Tibial nerve (tissue), 4 donors: Measurements from ENCODE around the gene CBY2. TPM values are rescaled to one million over a fixed set of nuclear protein-coding genes. Genes with fewer than 3 reads are reported as not detected.

Experiments used
- DNase-seq, 2 donors: peaks; one replicate each; pipeline ENCODE4 v3.0.0-alpha.2; 2019; ENCODE audit warnings: low spot score in 2 of 2
- H3K27ac ChIP-seq, 4 donors: fragments of 200-600 bp; sonication (generic) in 3 of 4; one replicate each; pipeline ENCODE4 v1.5.1; 2017 to 2019; ENCODE audit warnings: mild to moderate bottlenecking in 1 of 4
- H3K27me3 ChIP-seq, 2 donors: fragments of 200-600 bp; sonication (generic) in 1 of 2; one replicate each; pipeline versions ENCODE4 v1.5.1 to v1.6.0; 2017 to 2019
- H3K36me3 ChIP-seq, 3 donors: fragments of 200-600 bp; sonication (generic); one replicate each; pipeline ENCODE4 v1.5.1; 2018 to 2019
- H3K4me1 ChIP-seq, 4 donors: fragments of 200-600 bp; sonication (generic) in 3 of 4; one replicate each; pipeline ENCODE4 v1.5.1; 2017 to 2019
- H3K4me3 ChIP-seq, 4 donors: fragments of 200-600 bp; sonication (generic) in 3 of 4; one replicate each; pipeline ENCODE4 v1.5.1; 2017 to 2019; ENCODE audit warnings: mild to moderate bottlenecking in 1 of 4, moderate library complexity in 1 of 4
- H3K9me3 ChIP-seq, 4 donors: fragments of 200-600 bp; sonication (generic) in 3 of 4; one replicate each; pipeline ENCODE4 v1.5.1; 2017 to 2019
- CTCF ChIP-seq, 5 experiments: fragments of 200-600 bp in 3 of 5; fragments of 450-650 bp in 2 of 5; sonication (generic) in 3 of 5; IDR thresholded peaks; one replicate each; pipeline ENCODE4 v1.5.1; 2016 to 2019; ENCODE audit warnings: antibody characterized with exemption in 5 of 5, mild to moderate bottlenecking in 3 of 5, moderate library complexity in 2 of 5
- EP300 ChIP-seq, 2 donors: sonication (generic); formaldehyde crosslinking; IDR thresholded peaks; one replicate each; pipeline ENCODE4 v1.6.1; 2017; ENCODE audit warnings: antibody characterized with exemption in 2 of 2, mild to moderate bottlenecking in 1 of 2
- POLR2A ChIP-seq, 2 donors: fragments of 450-650 bp; IDR thresholded peaks; one replicate each; pipeline ENCODE4 v1.6.1; 2017; ENCODE audit warnings: antibody characterized with exemption in 2 of 2, mild to moderate bottlenecking in 2 of 2, moderate library complexity in 2 of 2
- WGBS, 2 donors: methylation state at CpG; one replicate each; pipeline ENCODE4 v1.1.5; 2018; 5-methylcytosine and 5-hydroxymethylcytosine counted together
- total RNA-seq, 4 donors: library from RNA; depleted of rRNA; stranded (reverse); fragments of >200 nt; gene quantifications; one replicate each; pipeline ENCODE4 v1.1.0, GENCODE V29; 2016

Gene CBY2
- total RNA-seq, 4 donors from 2014 or later: not detected

GRCh38 chr13:45711951-45712350 lies 9.8 kb downstream of the CBY2 start:
- peaks cover 0 to 12% (median 0%) of the 10 kb centered on the region in 4 donors for H3K9me3 ChIP-seq
- H3K4me1 ChIP-seq: no peaks in the 10 kb centered on the region
- no peak overlapping the region for H3K4me3 ChIP-seq
- no peak overlapping the region for H3K27ac ChIP-seq
- TF ChIP-seq EP300 (IDR thresholded peaks at IDR 0.05) (no peak), POLR2A (IDR thresholded peaks at IDR 0.05) (no peak), CTCF (IDR thresholded peaks at IDR 0.05) (no peak)
- no peaks in the 10 kb centered on the region for H3K36me3 ChIP-seq
- DNase-seq: no peak
- 98 to 100% methylated on average over 2 of the region's 2 CpGs for WGBS, 2 donors
- no peaks in the 10 kb centered on the region for H3K27me3 ChIP-seq

DNA sequence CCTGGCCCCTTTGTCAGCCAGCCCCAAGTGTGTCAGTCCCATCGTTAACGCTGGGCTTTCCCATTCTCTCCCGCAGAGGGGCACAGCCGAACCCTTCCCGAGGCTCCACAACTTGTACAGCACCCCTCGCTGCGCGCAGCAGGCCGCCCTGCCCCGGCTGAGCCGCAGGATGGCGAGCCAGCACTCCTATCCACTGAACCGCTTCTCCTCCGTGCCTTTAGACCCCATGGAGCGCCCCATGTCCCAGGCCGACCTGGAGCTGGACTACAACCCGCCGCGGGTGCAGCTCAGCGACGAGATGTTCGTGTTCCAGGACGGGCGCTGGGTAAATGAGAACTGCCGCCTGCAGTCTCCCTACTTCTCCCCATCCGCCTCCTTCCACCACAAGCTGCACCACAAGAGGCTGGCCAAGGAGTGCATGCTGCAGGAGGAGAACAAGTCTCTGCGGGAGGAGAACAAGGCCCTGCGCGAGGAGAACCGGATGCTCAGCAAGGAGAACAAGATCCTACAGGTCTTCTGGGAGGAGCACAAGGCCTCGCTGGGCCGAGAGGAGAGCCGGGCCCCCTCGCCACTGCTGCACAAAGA lies 11.1 kb downstream of the CBY2 start:
- no peak for DNase-seq
- WGBS, 2 donors: 95 to 96% methylated on average over 27 to 34 of the region's 34 CpGs

GRCh38 chr13:45713721-45714120 lies 11.6 kb downstream of the CBY2 start:
- 89 to 95% methylated on average over 16 to 19 of the region's 28 CpGs for WGBS, 2 donors
- Histone ChIP-seq H3K27me3 (no peaks in the 10 kb centered on the region), H3K4me3 (no peak overlapping the region), H3K27ac (no peak overlapping the region), H3K36me3 (no peaks in the 10 kb centered on the region), H3K4me1 (no peaks in the 10 kb centered on the region), H3K9me3 (peaks cover 0 to 12% (median 0%) of the 10 kb centered on the region in 4 donors)
- DNase-seq: no peak
- TF ChIP-seq CTCF (IDR thresholded peaks at IDR 0.05): no peak
- TF ChIP-seq EP300 (IDR thresholded peaks at IDR 0.05): no peak
- no peak for TF ChIP-seq POLR2A (IDR thresholded peaks at IDR 0.05)

More for the DNA sequence above, 11.1 kb downstream of the CBY2 start:
- no peak overlapping the region for H3K27ac ChIP-seq
- H3K4me3 ChIP-seq: no peak overlapping the region
- no peaks in the 10 kb centered on the region for H3K36me3 ChIP-seq
- H3K4me1 ChIP-seq: no peaks in the 10 kb centered on the region
- H3K27me3 ChIP-seq: no peaks in the 10 kb centered on the region
- TF ChIP-seq CTCF (IDR thresholded peaks at IDR 0.05) (no peak), POLR2A (IDR thresholded peaks at IDR 0.05) (no peak), EP300 (IDR thresholded peaks at IDR 0.05) (no peak)
- peaks cover 0 to 12% (median 0%) of the 10 kb centered on the region in 4 donors for H3K9me3 ChIP-seq

DNA sequence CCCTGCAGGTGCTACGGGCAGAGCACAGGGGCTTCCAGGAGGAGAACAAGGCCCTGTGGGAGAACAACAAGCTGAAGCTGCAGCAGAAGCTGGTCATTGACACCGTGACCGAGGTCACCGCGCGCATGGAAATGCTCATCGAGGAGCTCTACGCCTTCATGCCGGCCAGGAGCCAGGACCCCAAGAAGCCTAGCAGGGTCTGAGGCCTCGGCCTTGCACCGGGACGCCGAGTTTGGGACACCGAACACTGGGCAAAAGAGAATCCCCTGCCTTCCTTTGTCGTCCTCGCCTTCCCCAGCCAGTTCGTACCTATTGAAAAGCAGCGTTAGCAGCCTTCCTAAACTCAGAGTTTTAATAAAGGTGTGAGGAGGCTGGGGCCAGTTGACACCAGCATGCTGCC lies 12.1 kb downstream of the CBY2 start:
- Histone ChIP-seq H3K4me3 (no peak overlapping the region), H3K9me3 (peaks cover 0 to 12% (median 0%) of the 10 kb centered on the region in 4 donors), H3K27me3 (no peaks in the 10 kb centered on the region), H3K4me1 (no peaks in the 10 kb centered on the region), H3K36me3 (no peaks in the 10 kb centered on the region), H3K27ac (no peak overlapping the region)
- TF ChIP-seq POLR2A (IDR thresholded peaks at IDR 0.05): no peak
- TF ChIP-seq CTCF (IDR thresholded peaks at IDR 0.05): no peak
- no peak for TF ChIP-seq EP300 (IDR thresholded peaks at IDR 0.05)
- DNase-seq: no peak
- WGBS, 2 donors: 93 to 94% methylated on average over 17 of the region's 18 CpGs

DNA sequence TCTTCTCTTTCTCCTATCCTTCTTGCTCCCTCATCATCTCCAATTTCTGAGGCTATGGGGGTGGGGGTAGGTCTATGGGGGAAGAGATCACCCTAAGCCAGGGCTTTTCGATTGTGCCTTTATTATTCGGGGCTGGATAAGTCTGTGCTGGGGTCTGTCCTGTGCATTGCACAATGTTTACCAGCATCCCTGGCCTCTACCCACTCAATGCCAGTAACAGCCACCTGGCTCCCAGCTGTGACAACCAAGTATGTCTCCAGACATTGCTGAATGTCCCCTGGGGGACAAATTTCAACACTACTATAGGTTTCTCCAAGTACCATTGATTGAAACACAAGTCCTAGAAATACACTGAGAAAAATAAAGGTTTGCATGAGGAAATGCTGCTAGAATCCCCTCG lies 13.2 kb downstream of the CBY2 start:
- H3K27me3 ChIP-seq: no peaks in the 10 kb centered on the region
- no peaks in the 10 kb centered on the region for H3K36me3 ChIP-seq
- DNase-seq: no peak
- 78 to 80% methylated on average over 3 of the region's 3 CpGs for WGBS, 2 donors
- TF ChIP-seq POLR2A (IDR thresholded peaks at IDR 0.05) (no peak), CTCF (IDR thresholded peaks at IDR 0.05) (no peak), EP300 (IDR thresholded peaks at IDR 0.05) (no peak)
- no peak overlapping the region for H3K27ac ChIP-seq
- no peak overlapping the region for H3K4me3 ChIP-seq
- H3K4me1 ChIP-seq: no peaks in the 10 kb centered on the region
- peaks cover 0 to 12% (median 0%) of the 10 kb centered on the region in 4 donors for H3K9me3 ChIP-seq
